Measurements from ENCODE around the gene ERC2.

Gene ERC2

GRCh38 chr3:56173601-56174000 lies 294.7 kb downstream of the ERC2 start:
- no peak for FAIRE-seq

DNA sequence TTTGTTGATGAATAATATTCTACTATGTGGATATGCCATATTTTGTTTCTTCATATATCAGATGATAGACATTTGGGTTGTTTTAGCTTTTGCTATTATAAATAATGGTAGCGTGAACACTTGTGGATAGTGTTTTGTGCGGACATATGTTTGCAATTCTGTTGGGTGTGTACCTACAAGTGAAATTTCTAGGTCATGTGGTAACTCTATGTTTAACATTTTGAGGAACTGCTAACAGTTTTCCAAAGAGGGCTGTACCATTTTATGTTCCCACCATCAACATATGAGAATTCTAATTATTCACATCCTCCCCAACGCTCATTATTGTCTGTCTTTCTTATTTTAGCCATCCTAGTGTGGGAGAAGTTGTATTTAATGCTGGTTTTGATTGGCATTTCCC lies 303.8 kb downstream of the ERC2 start:
- no peak for FAIRE-seq

- FAIRE-seq: no peak
These were observed 310.4 kb downstream of the ERC2 start for GRCh38 chr3:56157693-56158362.

DNA sequence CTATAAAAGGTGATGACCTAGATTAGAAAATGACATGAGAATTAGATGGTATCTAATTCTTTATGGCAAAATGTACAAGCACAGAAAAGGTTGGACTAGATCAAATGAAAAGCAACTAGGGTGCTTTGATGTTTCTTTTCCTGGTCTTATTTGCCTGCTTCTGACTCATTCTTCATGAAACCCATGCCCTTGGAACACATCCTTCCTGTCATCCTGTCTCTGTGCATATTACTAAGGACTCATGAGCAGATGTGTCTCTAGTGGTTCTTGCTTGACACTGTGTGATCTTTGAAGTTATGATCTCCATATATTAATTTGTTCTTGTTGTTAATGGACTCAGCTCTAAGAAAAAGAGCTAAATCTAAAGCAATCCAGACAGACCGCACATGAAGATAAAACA lies 314.0 kb downstream of the ERC2 start:
- no peak for FAIRE-seq

GRCh38 chr3:56147354-56147753 lies 320.9 kb downstream of the ERC2 start:
- FAIRE-seq: no peak

DNA sequence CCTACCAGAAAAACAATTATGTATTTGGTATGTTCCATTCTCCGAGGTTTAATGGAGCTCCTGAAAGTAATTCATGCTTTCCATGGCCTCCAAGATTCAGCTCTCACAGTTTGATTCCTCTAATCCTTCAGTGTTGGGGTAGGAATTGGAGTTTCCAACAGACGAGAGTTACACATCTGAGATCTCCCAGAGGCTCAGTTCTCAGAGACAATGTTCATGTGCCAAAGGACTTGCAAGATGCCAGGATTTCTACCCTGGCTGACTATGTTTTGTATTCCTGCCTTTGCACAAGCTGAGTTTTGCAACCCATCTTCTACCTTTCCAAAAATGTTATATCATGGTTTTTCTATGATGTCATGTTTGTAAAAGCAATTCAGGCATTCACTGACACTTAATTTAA lies 322.9 kb downstream of the ERC2 start:
- FAIRE-seq: no peak

DNA sequence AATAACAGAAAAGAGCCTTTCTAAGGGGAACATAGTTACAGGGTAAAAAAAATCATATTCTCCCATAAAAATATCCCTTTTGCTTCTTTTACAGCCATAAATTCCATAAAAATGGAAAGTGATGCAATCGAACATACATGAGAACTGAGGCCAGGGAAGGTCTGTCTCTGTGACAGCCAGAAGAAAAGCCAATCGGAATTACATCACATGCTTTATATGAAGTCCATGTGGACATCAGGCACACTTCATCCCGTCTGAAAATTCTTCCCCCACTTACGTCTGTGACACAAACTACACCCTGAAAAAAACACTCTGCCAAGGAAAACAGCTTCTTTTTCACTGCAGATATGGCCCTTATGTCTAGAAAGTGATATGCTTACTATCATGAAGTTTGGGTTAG lies 323.5 kb downstream of the ERC2 start:
- no peak for FAIRE-seq

DNA sequence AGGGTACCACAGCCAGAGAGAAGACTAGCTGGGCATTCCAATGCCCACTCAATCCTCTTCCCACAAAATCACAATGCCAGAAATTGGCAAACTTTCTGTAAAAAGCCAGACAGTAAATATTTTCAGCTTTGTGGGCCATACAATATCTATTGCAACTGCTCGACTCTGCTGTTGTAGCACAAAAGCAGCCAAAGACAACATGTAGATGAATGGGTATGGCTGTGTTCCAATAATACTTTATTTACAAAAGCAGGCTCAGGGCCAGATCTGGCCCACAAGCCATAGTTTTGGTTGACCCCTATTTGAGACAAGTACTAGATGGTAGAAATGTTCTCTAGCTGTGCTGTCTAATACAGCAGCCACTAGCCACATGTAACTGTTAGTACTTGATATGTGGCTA lies 330.9 kb downstream of the ERC2 start:
- FAIRE-seq: no peak

- no peak for FAIRE-seq
These were observed 331.8 kb downstream of the ERC2 start for GRCh38 chr3:56136514-56136913.

GRCh38 chr3:56135941-56136340 lies 332.3 kb downstream of the ERC2 start:
- no peak for FAIRE-seq

DNA sequence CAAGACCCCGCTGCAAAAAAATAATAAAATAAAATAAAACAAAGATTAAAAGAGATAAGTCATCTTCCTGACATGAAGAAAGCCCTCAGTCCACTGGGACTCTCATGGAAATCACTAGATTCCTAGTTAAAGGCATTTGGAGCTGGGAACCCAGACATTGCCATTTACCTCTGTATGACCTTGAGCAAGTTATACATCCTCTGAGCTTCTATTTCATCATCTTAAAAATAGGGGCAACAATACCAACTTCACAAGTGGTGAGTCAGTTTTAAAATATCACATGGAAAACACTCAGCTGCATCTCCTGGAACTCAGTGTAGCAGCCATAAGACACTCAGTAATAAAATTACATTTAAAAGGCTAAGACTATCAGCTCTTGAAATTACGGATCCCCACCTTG lies 334.8 kb downstream of the ERC2 start:
- no peak for FAIRE-seq

- no peak for FAIRE-seq
These were observed 335.5 kb downstream of the ERC2 start for GRCh38 chr3:56132762-56133161.

GRCh38 chr3:56131974-56132590 lies 336.2 kb downstream of the ERC2 start:
- FAIRE-seq: no peak

GRCh38 chr3:56130036-56130435 lies 338.2 kb downstream of the ERC2 start:
- no peak for FAIRE-seq

GRCh38 chr3:56126632-56127031 lies 341.6 kb downstream of the ERC2 start:
- FAIRE-seq: no peak

DNA sequence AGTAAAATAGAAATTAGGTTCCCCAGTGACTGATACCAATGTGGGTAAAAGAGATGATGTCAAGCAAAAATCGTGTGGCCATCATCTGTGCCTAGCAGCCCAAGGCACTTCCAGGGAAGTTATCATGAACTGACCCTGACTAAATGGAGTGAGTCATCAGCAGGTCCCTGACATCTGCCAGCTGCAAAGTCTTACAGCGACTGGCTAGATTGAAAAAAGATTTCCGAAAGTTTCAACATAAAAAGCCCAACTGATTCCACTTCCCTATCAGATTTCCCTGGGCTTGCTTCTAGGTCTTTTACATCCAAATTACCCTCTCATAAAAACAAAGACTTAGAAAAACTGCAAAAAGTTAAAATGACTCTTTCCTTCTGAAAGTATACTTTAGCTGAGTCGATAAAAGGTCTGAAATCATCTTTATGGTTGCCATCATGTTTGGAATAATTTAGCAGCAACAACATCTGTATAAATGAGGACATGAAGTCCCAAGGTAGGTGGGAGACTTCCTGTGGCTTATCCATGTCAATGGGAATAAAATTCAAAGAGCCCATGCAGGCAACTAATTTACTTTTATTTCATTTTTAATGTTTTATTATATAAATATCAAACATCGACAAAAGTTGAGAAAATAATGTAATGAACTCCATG lies 342.8 kb downstream of the ERC2 start:
- no peak for FAIRE-seq

GRCh38 chr3:56124546-56124945 lies 343.7 kb downstream of the ERC2 start:
- FAIRE-seq: no peak

DNA sequence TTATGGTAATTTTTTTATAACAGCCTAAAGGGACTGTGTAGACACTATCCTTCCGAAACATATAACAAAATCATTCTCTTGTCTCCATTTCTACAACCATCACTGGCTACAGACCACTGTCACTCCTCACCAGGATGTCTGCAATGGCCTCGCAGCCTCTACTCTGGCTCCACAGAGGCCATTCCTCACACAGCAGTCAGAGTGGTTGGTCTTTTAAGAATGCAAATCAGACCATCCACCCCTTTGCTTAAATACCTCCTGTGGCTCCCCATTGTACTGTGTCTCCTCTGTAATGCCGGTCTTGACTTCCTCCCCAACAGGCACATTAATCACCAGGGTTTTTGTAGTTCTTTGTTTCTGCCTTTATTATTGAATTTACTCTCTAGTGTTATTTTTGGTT lies 344.8 kb downstream of the ERC2 start:
- FAIRE-seq: no peak

DNA sequence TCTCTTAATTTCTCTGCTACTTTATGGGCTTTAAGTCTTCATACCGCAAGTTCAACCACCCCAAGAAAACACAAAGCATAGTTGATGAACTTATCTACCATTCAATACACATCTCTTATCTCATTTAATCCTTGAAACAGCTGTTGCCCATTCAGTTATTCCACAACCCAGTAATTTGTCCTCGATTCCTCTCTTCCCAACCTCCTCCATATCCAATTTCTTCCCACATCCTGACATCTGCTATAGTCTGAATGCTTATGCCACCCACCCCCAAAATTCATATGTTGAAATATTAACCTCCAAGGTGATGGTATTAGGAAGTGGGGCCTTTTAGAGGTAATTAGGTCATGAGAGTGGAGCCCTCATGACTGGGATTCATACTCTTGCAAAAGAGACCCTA lies 345.4 kb downstream of the ERC2 start:
- FAIRE-seq: no peak

DNA sequence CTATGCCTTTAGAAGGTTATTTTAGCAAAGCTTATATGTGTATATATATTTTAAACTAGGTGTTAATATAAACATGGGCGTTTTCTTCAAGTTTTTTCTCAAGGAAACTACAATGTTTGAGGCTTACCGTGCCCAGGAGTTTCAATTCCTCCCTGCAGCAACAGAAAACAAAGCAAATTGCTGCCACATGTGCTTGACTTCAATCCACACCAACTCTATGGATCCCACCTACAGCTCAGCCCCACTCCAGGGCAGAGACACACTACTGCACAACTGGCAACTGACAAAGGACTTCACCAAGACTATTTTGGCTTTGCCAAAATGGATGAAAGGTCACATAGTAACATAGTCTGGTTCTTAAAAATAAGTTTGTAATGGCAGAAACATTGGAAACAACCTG lies 346.6 kb downstream of the ERC2 start:
- FAIRE-seq: no peak

DNA sequence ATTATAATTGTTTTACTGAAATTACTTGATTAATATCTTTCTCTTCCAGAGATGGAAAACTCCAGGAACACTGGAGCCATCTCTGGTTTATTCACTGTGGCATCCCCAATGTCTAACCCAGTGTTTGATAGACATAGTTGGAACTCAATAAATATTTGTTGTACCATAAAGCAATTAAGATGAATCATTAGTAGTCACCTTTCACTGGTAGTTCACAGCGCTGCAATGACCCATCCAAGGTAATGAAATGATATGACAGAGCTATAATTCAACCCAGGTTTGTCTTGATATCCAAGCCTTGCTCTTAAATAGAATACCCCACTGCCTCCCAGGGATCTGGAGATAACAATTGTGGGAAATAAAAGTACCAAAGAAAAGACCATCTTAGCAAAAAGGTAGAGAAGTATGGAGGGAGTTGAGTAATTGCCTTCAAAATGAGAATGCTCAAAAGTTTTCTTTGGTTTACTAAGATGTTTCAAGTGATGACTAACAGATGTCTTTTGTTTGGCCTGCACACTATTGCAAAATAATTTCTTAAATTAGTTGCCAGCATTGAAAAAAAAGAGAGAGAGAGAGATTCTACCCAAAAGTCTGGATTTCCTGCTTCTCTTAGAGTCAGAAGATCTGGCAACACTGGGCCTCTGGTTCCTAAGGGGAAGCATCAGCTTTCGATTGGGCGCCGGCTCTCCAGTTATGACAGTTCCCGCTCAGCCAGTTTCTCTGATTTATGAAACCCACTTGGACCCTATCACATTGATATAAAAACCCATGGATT lies 348.5 kb downstream of the ERC2 start:
- no peak for FAIRE-seq

GRCh38 chr3:56118968-56119367 lies 349.3 kb downstream of the ERC2 start:
- no peak for FAIRE-seq

GRCh38 chr3:56115698-56116097 lies 352.6 kb downstream of the ERC2 start:
- FAIRE-seq: no peak

DNA sequence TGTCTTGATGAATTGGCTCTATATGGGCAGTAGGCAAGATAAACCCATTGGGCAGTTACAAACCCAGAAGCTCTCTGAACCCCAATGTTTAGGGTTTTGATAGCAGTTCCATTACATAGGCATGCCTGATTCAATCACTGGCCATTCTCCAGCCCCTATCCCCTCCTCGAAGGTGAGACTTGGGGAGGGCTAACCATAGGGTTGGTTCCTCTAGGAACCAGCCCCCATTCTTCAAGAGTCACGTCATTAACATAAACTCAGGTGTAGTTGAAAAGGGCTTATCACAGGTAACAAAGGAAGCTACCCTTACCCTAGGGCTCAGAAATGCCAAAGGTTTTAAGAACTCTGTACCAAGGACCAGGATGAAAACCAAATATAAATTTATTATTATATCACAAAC lies 353.1 kb downstream of the ERC2 start:
- no peak for FAIRE-seq

Data from colon (tissue), 2 donors.